ENCODE data around the gene MOK. TPM values are rescaled to one million over a fixed set of nuclear protein-coding genes. Genes with fewer than 3 reads are reported as not detected.

Gene MOK
- total RNA-seq, 4 donors from 2014 or later: 1.0 to 23.0 (median 11.9) TPM

GRCh38 chr14:102203382-102203781 lies 101.6 kb downstream of the MOK start:
- intact Hi-C loops (cut with DNase I; ENCODE audit: low total_unique reads): no loop called here
- Histone ChIP-seq H3K4me3 (no peak overlapping the region), H3K9me3 (no peaks in the 10 kb centered on the region), H3K36me3 (no peaks in the 10 kb centered on the region), H3K4me1 (no peaks in the 10 kb centered on the region), H3K27ac (no peak overlapping the region), H3K27me3 (no peaks in the 10 kb centered on the region)
- TF ChIP-seq, protein P1, sequence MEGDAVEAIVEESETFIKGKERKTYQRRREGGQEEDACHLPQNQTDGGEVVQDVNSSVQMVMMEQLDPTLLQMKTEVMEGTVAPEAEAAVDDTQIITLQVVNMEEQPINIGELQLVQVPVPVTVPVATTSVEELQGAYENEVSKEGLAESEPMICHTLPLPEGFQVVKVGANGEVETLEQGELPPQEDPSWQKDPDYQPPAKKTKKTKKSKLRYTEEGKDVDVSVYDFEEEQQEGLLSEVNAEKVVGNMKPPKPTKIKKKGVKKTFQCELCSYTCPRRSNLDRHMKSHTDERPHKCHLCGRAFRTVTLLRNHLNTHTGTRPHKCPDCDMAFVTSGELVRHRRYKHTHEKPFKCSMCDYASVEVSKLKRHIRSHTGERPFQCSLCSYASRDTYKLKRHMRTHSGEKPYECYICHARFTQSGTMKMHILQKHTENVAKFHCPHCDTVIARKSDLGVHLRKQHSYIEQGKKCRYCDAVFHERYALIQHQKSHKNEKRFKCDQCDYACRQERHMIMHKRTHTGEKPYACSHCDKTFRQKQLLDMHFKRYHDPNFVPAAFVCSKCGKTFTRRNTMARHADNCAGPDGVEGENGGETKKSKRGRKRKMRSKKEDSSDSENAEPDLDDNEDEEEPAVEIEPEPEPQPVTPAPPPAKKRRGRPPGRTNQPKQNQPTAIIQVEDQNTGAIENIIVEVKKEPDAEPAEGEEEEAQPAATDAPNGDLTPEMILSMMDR (IDR thresholded peaks at IDR 0.05): no peak
- no peak for TF ChIP-seq POLR2A (IDR thresholded peaks at IDR 0.05)
- DNase-seq: no peak

- H3K27me3 ChIP-seq: no peaks in the 10 kb centered on the region
- no peak overlapping the region for H3K4me3 ChIP-seq
- TF ChIP-seq POLR2A (IDR thresholded peaks at IDR 0.05): no peak
- TF ChIP-seq, protein P1 (IDR thresholded peaks at IDR 0.05): no peak
- H3K9me3 ChIP-seq: no peaks in the 10 kb centered on the region
- DNase-seq: no peak
- intact Hi-C loops (cut with DNase I; ENCODE audit: low total_unique reads): no loop called here
- no peak overlapping the region for H3K27ac ChIP-seq
- H3K36me3 ChIP-seq: no peaks in the 10 kb centered on the region
- no peaks in the 10 kb centered on the region for H3K4me1 ChIP-seq
Measured at GRCh38 chr14:102202944-102203343, 102.0 kb downstream of the MOK start.

- H3K27me3 ChIP-seq: no peaks in the 10 kb centered on the region
- H3K27ac ChIP-seq: no peak overlapping the region
- H3K4me3 ChIP-seq: no peak overlapping the region
- H3K9me3 ChIP-seq: no peaks in the 10 kb centered on the region
- no peaks in the 10 kb centered on the region for H3K4me1 ChIP-seq
- H3K36me3 ChIP-seq: no peaks in the 10 kb centered on the region
- TF ChIP-seq, protein P1 (IDR thresholded peaks at IDR 0.05): no peak
- no peak for TF ChIP-seq POLR2A (IDR thresholded peaks at IDR 0.05)
- intact Hi-C loops (cut with DNase I; ENCODE audit: low total_unique reads): no loop called here
- DNase-seq: no peak
Measured at GRCh38 chr14:102201776-102202175, 103.2 kb downstream of the MOK start.

GRCh38 chr14:102201353-102201738 lies 103.6 kb downstream of the MOK start:
- H3K27ac ChIP-seq: no peak overlapping the region
- H3K4me3 ChIP-seq: no peak overlapping the region
- H3K4me1 ChIP-seq: no peaks in the 10 kb centered on the region
- DNase-seq: no peak
- H3K36me3 ChIP-seq: no peaks in the 10 kb centered on the region
- H3K9me3 ChIP-seq: no peaks in the 10 kb centered on the region
- no peaks in the 10 kb centered on the region for H3K27me3 ChIP-seq
- no peak for TF ChIP-seq POLR2A (IDR thresholded peaks at IDR 0.05)
- TF ChIP-seq, protein P1 (IDR thresholded peaks at IDR 0.05): no peak
- intact Hi-C loops (cut with DNase I; ENCODE audit: low total_unique reads): no loop called here

GRCh38 chr14:102200690-102201352 lies 104.1 kb downstream of the MOK start:
- DNase-seq: no peak
- intact Hi-C loops (cut with DNase I; ENCODE audit: low total_unique reads): no loop called here
- no peaks in the 10 kb centered on the region for H3K36me3 ChIP-seq

More at GRCh38 chr14:102200690-102201352, 104.1 kb downstream of the MOK start:
- Histone ChIP-seq H3K9me3 (no peaks in the 10 kb centered on the region), H3K4me1 (no peaks in the 10 kb centered on the region), H3K27ac (no peak overlapping the region), H3K27me3 (no peaks in the 10 kb centered on the region), H3K4me3 (no peak overlapping the region)
- no peak for TF ChIP-seq POLR2A (IDR thresholded peaks at IDR 0.05)
- TF ChIP-seq, protein P1 (IDR thresholded peaks at IDR 0.05): no peak

All from uterus (tissue), 4 donors.